Activated CD4-positive, alpha-beta T cell treated with anti-CD3 and anti-CD28 coated beads for 4 hours (primary cell): Measurements from ENCODE around the gene CRLF1.

Source experiments
- DNase-seq, 2 donors: peaks; one replicate each; pipeline ENCODE4 v3.0.0-alpha.2; 2020

Gene CRLF1

DNA sequence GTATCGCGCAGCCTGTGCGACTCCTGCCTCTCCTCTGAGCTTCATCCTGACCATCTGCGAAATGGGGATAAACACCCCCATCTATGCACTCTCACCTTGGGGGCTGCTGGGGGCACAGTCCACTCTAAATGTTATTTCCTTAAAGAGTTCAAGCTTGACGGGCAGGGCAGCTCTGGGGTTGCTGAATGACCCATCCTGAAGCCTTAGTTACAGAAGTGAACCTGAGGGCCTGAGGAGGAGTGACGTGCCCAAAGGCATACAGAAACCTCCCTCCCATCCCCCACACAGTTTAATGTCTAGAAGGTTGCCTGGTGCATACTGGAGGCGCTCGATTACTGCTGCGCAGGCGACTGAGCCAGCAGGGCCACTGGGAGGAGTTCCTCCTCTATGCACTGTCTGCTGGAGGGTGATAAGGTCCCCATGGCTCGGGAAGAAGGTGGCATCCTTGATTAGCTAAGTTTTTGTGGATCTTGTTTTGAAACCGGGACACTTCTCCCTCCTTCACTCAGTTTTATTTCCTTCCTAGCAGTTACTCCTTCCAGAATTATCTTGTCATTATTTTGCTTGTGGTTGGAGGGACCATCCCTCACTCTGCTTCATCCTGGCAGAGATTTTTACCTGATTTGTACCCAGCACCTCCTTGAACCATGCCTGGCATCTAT, 62.7 kb downstream of the CRLF1 start:
- peak; percentile 74 to 76 for DNase-seq
